Right lobe of liver (tissue), 4 donors: ENCODE results near the gene SNUPN.

Experiments
- CTCF ChIP-seq, 4 donors: fragments of 200-600 bp in 3 of 4; fragments of 450-650 bp in 1 of 4; IDR thresholded peaks; one replicate each; pipeline versions ENCODE4 v1.5.1 to v1.8.0; 2016 to 2022; ENCODE audit warnings: antibody characterized with exemption in 4 of 4, mild to moderate bottlenecking in 2 of 4
- POLR2A ChIP-seq: fragments of 450-650 bp; IDR thresholded peaks from one replicate; pipeline ENCODE4 v1.6.1; 2017; ENCODE audit warnings: antibody characterized with exemption, mild to moderate bottlenecking
- donor health status: DM: no; HTN: no; CAD: no.
- donor health status: DM: no; HTN: no; CAD: no.
- donor health status: DM: no; HTN: yes; CAD: no.

GRCh38 chr15:75570126-75570845 lies 55.2 kb downstream of the SNUPN start:
- no peak for TF ChIP-seq POLR2A
- no peak for TF ChIP-seq CTCF (IDR thresholded peaks at IDR 0.05)
